Urinary bladder (tissue), 4 donors: Measurements from ENCODE around the gene DACT2. TPM values are rescaled to one million over a fixed set of nuclear protein-coding genes. Genes with fewer than 3 reads are reported as not detected.

ENCODE experiments used
- DNase-seq: peaks from one replicate; pipeline ENCODE4 v3.0.0-alpha.2; 2015; ENCODE audit errors: extremely low spot score
- H3K27ac ChIP-seq: one replicate; pipeline ENCODE4 v1.5.1; 2013; ENCODE audit warnings: low read depth, mild to moderate bottlenecking, moderate library complexity
- H3K36me3 ChIP-seq: one replicate; pipeline ENCODE4 v1.6.1; 2013; ENCODE audit warnings: mild to moderate bottlenecking, moderate library complexity; ENCODE audit not compliant: insufficient read depth
- H3K4me1 ChIP-seq: one replicate; pipeline ENCODE4 v1.6.1; 2013; ENCODE audit warnings: mild to moderate bottlenecking, moderate library complexity; ENCODE audit not compliant: insufficient read depth
- H3K4me3 ChIP-seq: one replicate; pipeline ENCODE4 v1.5.1; 2013; ENCODE audit warnings: low read depth, low read length
- whole genome bisulfite sequencing: extraction: QIAGEN DNeasy Blood & Tissue Kit; methylation state at CpG from one replicate; pipeline ENCODE4 v1.1.7; 2013; 5-methylcytosine and 5-hydroxymethylcytosine counted together
- polyA plus RNA-seq: library from polyadenylated mRNA; stranded (reverse); fragments of 200-250 nt; gene quantifications from one replicate; pipeline ENCODE4 v1.2.3, GENCODE V29; 2013
- total RNA-seq: library from RNA; depleted of rRNA; stranded (reverse); fragments of >200 nt; gene quantifications from one replicate; pipeline ENCODE4 v1.2.3, GENCODE V29; 2014
- donor health status: healthy with polysubstance abuse.
- donor health status: healthy.

DACT2 gene
- total and polyA plus RNA-seq, 2 donors: 0.60 to 4.0 TPM

DNA sequence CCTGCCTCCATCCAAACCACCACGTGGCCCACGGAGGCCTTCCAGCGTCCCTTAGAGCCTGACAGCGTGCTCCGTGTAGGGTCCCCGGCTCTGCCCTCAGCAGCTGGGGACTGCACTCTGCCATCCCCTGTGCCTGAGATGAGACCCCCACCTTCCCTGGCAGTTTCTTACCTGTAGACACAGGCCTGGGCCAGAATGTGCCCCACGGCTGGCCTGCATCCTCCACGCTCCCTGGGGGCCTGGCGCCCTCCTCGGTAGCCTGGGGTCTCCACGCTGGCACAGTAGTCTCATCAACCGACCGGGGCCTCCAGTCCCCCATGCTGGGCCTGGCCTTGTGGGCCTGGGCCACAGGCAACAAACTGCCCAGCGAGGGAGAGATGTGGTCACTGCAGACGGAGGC, 9.6 kb downstream of the DACT2 start:
- Histone ChIP-seq H3K4me3 (no peak overlapping the region), H3K36me3 (no peaks in the 10 kb centered on the region), H3K27ac (no peak overlapping the region), H3K4me1 (no peaks in the 10 kb centered on the region)
- 96% methylated on average over 15 of the region's 15 CpGs for WGBS
- no peak for DNase-seq

- Histone ChIP-seq H3K27ac (no peak overlapping the region), H3K4me1 (no peaks in the 10 kb centered on the region), H3K4me3 (no peak overlapping the region), H3K36me3 (no peaks in the 10 kb centered on the region)
- WGBS: 95% methylated on average over 30 of the region's 30 CpGs
- no peak for DNase-seq
Measured at GRCh38 chr6:168309183-168309582, 10.4 kb downstream of the DACT2 start.

- Histone ChIP-seq H3K4me1 (no peaks in the 10 kb centered on the region), H3K36me3 (no peaks in the 10 kb centered on the region), H3K4me3 (no peak overlapping the region), H3K27ac (no peak overlapping the region)
- WGBS: 96% methylated on average over 35 of the region's 35 CpGs
- no peak for DNase-seq
Measured at GRCh38 chr6:168308390-168309144, 11.0 kb downstream of the DACT2 start.

DNA sequence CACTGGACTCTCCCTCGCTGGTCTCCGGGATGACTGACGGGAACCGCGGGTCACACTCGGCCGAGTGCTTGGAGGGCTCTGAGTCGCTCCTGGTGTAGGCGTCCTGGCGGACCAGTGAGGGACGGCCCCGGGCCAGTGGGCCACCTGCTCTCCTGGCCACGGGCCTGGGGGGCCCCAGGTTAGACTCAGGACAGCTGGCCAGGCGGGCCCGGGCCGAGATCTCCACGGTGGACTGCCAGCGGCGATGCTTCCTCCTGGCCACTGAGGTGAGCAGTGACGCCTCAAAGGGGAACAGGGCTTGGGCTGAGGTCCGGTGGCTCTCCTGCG, 11.9 kb downstream of the DACT2 start:
- H3K4me3 ChIP-seq: no peak overlapping the region
- no peaks in the 10 kb centered on the region for H3K36me3 ChIP-seq
- DNase-seq: no peak
- H3K27ac ChIP-seq: no peak overlapping the region
- H3K4me1 ChIP-seq: no peaks in the 10 kb centered on the region
- WGBS: 95% methylated on average over 22 of the region's 22 CpGs

DNA sequence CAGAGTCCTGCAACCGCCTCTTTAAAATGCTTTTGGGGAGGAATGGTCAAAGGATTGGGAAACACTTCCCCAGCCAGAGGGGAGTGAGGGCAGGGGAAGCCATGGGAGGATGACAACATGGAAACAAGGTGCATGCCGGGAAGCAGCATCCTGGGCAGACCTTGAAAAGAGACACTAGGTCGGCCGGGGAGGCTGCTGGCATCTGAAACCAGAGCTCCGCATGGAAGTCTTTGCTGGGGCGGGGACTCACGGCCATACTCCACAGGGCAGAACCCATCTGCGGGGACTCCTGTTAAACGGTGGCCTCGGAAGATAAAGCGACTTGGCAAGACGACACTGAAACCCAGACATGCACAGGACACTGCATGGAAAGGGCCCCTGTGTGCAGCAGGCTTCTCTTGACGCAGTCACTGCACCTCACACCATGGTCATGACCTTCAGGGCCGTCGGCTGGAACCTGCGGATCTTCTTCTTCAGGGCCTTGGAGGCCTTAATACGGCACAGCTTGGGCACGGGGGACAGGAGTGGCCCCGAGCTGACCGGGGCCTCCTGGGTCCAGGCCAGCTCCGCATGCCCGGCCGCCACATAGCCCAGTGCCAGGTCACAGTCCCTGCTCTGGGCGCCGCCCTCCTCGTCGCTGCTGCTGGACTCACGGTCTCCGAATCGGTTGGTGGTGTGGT, 12.4 kb downstream of the DACT2 start:
- no peak for DNase-seq
- WGBS: 94% methylated on average over 30 of the region's 30 CpGs
- no peak overlapping the region for H3K4me3 ChIP-seq
- no peaks in the 10 kb centered on the region for H3K4me1 ChIP-seq
- no peak overlapping the region for H3K27ac ChIP-seq
- H3K36me3 ChIP-seq: no peaks in the 10 kb centered on the region

DNA sequence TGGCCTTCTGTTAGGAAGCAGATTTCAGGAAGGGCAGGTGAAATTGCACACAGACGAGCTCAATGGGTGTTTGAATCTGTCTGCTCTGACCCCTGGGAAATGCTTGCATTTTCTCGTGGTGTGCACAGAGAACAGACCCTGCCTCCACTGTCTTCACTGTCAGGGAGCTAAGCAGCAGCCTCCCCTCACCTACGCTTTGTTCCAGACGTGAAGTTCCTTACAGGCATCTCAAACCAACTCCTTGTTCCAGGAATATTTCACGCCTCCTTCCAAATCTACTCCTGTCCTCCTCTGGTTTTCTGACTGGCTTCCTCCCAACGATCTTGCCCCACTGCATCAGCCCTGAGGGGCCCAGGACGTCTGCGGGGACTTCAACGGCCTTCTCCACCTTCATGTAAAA, 13.7 kb downstream of the DACT2 start:
- no peak for DNase-seq
- no peak overlapping the region for H3K27ac ChIP-seq
- 86% methylated on average over 9 of the region's 9 CpGs for WGBS
- no peaks in the 10 kb centered on the region for H3K36me3 ChIP-seq
- no peaks in the 10 kb centered on the region for H3K4me1 ChIP-seq
- no peak overlapping the region for H3K4me3 ChIP-seq

GRCh38 chr6:168305096-168305749, 14.4 kb downstream of the DACT2 start:
- Histone ChIP-seq H3K4me1 (no peaks in the 10 kb centered on the region), H3K36me3 (no peaks in the 10 kb centered on the region), H3K4me3 (no peak overlapping the region), H3K27ac (no peak overlapping the region)
- DNase-seq: no peak
- WGBS: 86% methylated on average over 20 of the region's 20 CpGs

- H3K4me1 ChIP-seq: no peaks in the 10 kb centered on the region
- H3K27ac ChIP-seq: no peak overlapping the region
- DNase-seq: no peak
- no peaks in the 10 kb centered on the region for H3K36me3 ChIP-seq
- WGBS: 93% methylated on average over 7 of the region's 7 CpGs
- H3K4me3 ChIP-seq: no peak overlapping the region
Measured at GRCh38 chr6:168304752-168305015, 14.9 kb downstream of the DACT2 start.

DNA sequence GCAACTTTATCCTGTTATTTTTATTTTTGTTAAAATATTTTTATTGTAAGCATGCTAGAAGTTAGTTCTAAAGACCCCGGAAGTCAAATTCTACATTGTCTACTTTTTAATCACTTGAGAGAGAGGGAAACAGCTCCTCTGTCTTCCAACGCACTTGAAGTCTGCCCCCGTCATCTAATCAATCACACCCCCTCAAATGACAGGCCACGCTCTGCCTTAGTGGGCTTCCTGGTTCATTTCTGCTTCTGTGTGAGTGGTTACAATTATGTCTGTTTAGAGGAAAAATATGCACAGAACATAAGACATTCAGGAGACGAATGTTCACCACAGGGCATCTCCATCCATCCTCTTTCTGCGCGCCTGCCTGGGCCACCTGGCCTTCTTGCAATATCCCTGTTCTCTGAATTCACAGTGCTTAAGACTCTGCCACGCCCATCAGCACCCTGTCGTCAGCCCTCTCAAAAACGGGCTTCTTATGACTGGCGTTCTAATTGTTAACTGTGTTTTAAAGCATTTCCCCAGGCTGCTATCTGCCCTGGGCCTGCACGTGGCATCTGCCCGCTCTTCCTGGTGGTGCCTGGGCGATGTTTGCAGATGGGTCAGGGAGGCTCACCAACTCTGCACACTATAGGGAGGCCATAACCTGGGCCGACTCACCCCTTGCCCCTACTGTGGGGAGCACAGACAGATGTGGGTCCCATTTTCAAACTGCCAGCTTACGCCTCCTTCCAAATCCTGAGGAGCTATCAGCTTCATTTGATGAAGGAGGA, 15.4 kb downstream of the DACT2 start:
- H3K36me3 ChIP-seq: no peaks in the 10 kb centered on the region
- no peak for DNase-seq
- 92% methylated on average over 16 of the region's 16 CpGs for WGBS
- no peak overlapping the region for H3K4me3 ChIP-seq
- H3K27ac ChIP-seq: no peak overlapping the region
- no peaks in the 10 kb centered on the region for H3K4me1 ChIP-seq

- no peaks in the 10 kb centered on the region for H3K36me3 ChIP-seq
- no peak overlapping the region for H3K4me3 ChIP-seq
- H3K4me1 ChIP-seq: no peaks in the 10 kb centered on the region
- WGBS: 82% methylated on average over 5 of the region's 5 CpGs
- DNase-seq: no peak
- H3K27ac ChIP-seq: no peak overlapping the region
Measured at GRCh38 chr6:168302534-168302933, 17.0 kb downstream of the DACT2 start.

DNA sequence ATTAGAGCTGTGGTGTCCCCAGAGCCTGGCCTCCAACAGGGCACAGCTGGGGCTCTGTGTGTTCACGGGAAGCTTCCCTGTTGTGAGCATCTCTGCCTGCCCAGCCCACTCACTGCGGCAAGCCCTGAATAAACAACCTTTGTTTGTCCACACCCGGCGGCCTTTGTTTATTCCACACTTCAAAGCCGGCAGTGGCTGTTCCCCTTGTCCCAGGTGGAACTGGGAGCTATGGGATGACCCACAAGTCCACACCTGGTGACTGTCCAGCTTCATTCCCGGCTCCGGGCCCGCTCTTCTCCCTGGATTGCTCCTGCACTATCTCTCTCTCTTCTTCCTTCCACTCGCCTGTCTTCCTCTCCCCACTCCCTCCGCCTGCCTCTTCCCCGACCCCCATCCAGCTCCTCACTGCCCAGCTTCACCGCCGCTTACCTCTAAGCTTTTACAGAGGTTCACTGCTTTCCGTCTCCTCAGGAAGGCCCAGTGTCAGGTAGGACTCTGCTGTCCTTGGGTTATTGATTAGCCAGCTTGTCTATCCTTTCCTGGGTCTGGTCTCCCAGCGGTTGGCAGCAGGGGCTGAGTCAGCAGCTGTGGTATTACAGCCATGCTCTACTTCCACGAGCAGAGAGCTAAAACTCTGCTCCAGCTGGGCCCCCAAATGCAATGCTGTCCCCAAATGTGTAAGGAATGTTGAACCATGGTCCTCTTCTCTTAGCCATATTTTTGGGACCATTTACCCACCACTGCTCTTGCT, 17.8 kb downstream of the DACT2 start:
- no peaks in the 10 kb centered on the region for H3K36me3 ChIP-seq
- no peak overlapping the region for H3K4me3 ChIP-seq
- WGBS: 67% methylated on average over 16 of the region's 16 CpGs
- no peak for DNase-seq
- no peaks in the 10 kb centered on the region for H3K4me1 ChIP-seq
- no peak overlapping the region for H3K27ac ChIP-seq

- DNase-seq: no peak
- Histone ChIP-seq H3K4me3 (no peak overlapping the region), H3K4me1 (no peaks in the 10 kb centered on the region), H3K36me3 (no peaks in the 10 kb centered on the region), H3K27ac (no peak overlapping the region)
- WGBS: 89% methylated on average over 20 of the region's 20 CpGs
Measured at GRCh38 chr6:168300975-168301647, 18.5 kb downstream of the DACT2 start.
